HepG2 (cell line): ENCODE data around the gene ARHGAP26. TPM values are rescaled to one million over a fixed set of nuclear protein-coding genes. Genes with fewer than 3 reads are reported as not detected.

Source experiments
- ATAC-seq: fragments of 200-7000 bp; cut with Tn5 transposase; 3 replicates; pipeline ENCODE4 v1.9.1; 2020; ENCODE audit warnings: mild to moderate bottlenecking, moderate library complexity
- BruUV-seq: library from RNA; stranded (reverse); fragments of 400-500 nt; replicated peaks from 2 replicates; lab custom pipeline; 2021; lab: Mats Ljungman, UMichigan
- CTCF ChIA-PET: fragments of 300-600 bp; formaldehyde crosslinking; extraction: SDS; loops from one replicate; lab custom pipeline; 2021; ENCODE audit warnings: low total read pairs, inconsistent platforms, low intra/inter-chr PET ratio; lab: Yijun Ruan, JAX
- POLR2A ChIA-PET: fragments of 350-600 bp; sonication (Branson Sonifier 250); formaldehyde crosslinking; loops from one replicate; lab custom pipeline; 2020; ENCODE audit warnings: antibody characterized with exemption, inconsistent platforms; lab: Yijun Ruan, JAX
- DNase-seq: peaks from one replicate; pipeline ENCODE4 v3.0.0-alpha.2; 2015; ENCODE audit warnings: low spot score
- FAIRE-seq: peaks from 3 replicates; lab custom pipeline; 2011; peaks lifted over from hg19 to GRCh38; lab: Jason Lieb, UNC
- H2AFZ ChIP-seq: one replicate; pipeline ENCODE4 v1.6.1; 2011; ENCODE audit warnings: low read length, inconsistent platforms
- H3K27ac ChIP-seq: fragments of 300-600 bp; 3 replicates; pipeline ENCODE4 v1.8.0; 2011; ENCODE audit warnings: mixed run types, mild to moderate bottlenecking, mixed read lengths, low read length, inconsistent platforms; ENCODE audit not compliant: insufficient read depth; ENCODE audit errors: extremely low read length
- H3K27me3 ChIP-seq, 2 experiments: fragments of 200-600 bp in 1 of 2; 2 replicates in 1 of 2; 3 replicates in 1 of 2; pipeline versions ENCODE4 v1.6.0 to v1.8.0; 2011; ENCODE audit warnings: low read length in 2 of 2, mild to moderate bottlenecking in 2 of 2, moderate library complexity in 2 of 2, inconsistent platforms in 1 of 2; ENCODE audit not compliant: insufficient read depth in 2 of 2, control insufficient read depth in 1 of 2
- H3K36me3 ChIP-seq, 2 experiments: fragments of 200-600 bp in 1 of 2; replicated peaks in 1 of 2; 2 replicates in 1 of 2; 3 replicates in 1 of 2; pipeline versions ENCODE4 v1.5.1 to v1.8.0; 2011; ENCODE audit warnings: low read length in 2 of 2, inconsistent platforms in 1 of 2; ENCODE audit not compliant: insufficient read depth in 2 of 2, control insufficient read depth in 1 of 2
- H3K4me1 ChIP-seq: 2 replicates; pipeline ENCODE4 v1.5.1; 2012; ENCODE audit warnings: low read length, inconsistent platforms; ENCODE audit not compliant: insufficient read depth
- H3K4me2 ChIP-seq: 2 replicates; pipeline ENCODE4 v1.6.0; 2011; ENCODE audit warnings: low read depth, low read length, inconsistent platforms
- H3K4me3 ChIP-seq, 3 experiments: fragments of 200-600 bp in 1 of 3; sonication (generic), shearing (Covaris generic) in 1 of 3; replicated peaks in 1 of 3; 2 replicates each; pipeline ENCODE4 v1.5.1; 2011 to 2016; ENCODE audit warnings: low read length in 3 of 3, inconsistent platforms in 2 of 3, low read depth in 2 of 3, mild to moderate bottlenecking in 2 of 3, control low read depth in 1 of 3, mixed read lengths in 1 of 3; ENCODE audit not compliant: insufficient read depth in 1 of 3
- H3K79me2 ChIP-seq: one replicate; pipeline ENCODE4 v1.6.1; 2011; ENCODE audit warnings: low read length, inconsistent platforms; ENCODE audit not compliant: insufficient read depth
- H3K9ac ChIP-seq: 2 replicates; pipeline ENCODE4 v1.6.0; 2011; ENCODE audit warnings: mild to moderate bottlenecking, low read depth, low read length, inconsistent platforms; ENCODE audit not compliant: insufficient read depth
- H3K9me3 ChIP-seq: 2 replicates; pipeline ENCODE4 v1.5.1; 2012; ENCODE audit warnings: mild to moderate bottlenecking, low read length
- H4K20me1 ChIP-seq: 2 replicates; pipeline ENCODE4 v1.6.0; 2011; ENCODE audit warnings: inconsistent platforms, mild to moderate bottlenecking, low read length, moderate library complexity; ENCODE audit not compliant: insufficient read depth
- BRCA1 ChIP-seq: sonication (generic); formaldehyde crosslinking; IDR thresholded peaks from 2 replicates; pipeline ENCODE4 v1.4.0; 2020; ENCODE audit warnings: missing genetic modification reagents
- HNRNPL ChIP-seq: fragments of 200-400 bp; formaldehyde crosslinking; IDR thresholded peaks from 2 replicates; pipeline ENCODE4 v1.6.1; 2017; ENCODE audit warnings: mild to moderate bottlenecking, low read depth, low read length
- HOXD1 ChIP-seq: sonication (generic); formaldehyde crosslinking; IDR thresholded peaks from 2 replicates; pipeline ENCODE4 v1.5.0; 2020; ENCODE audit warnings: missing genetic modification reagents
- SNRNP70 ChIP-seq: fragments of 200-400 bp; formaldehyde crosslinking; IDR thresholded peaks from 2 replicates; pipeline ENCODE4 v1.6.1; 2017; ENCODE audit warnings: mild to moderate bottlenecking, low read depth, low read length, moderate library complexity
- TCF12 ChIP-seq, 2 experiments: fragments of 450-650 bp in 1 of 2; sonication (generic) in 1 of 2; formaldehyde crosslinking in 1 of 2; IDR thresholded peaks; 2 replicates each; pipeline versions ENCODE4 v1.6.1 to v1.8.0; 2017 to 2022; ENCODE audit warnings: antibody characterized with exemption in 1 of 2, mild to moderate bottlenecking in 1 of 2, missing genetic modification reagents in 1 of 2, moderate library complexity in 1 of 2
- ZBTB46 ChIP-seq: sonication (generic); formaldehyde crosslinking; IDR thresholded peaks from 2 replicates; pipeline ENCODE4 v1.4.0; 2020; ENCODE audit warnings: mild to moderate bottlenecking, missing genetic modification reagents, borderline replicate concordance
- ZEB1 ChIP-seq: IDR thresholded peaks from 2 replicates; pipeline ENCODE4 v1.6.1; 2012; ENCODE audit warnings: mild to moderate bottlenecking, low read depth, inconsistent platforms; ENCODE audit not compliant: insufficient replicate concordance
- ZFYVE20 ChIP-seq: sonication (generic); formaldehyde crosslinking; IDR thresholded peaks from 2 replicates; pipeline ENCODE4 v1.8.0; 2023; ENCODE audit warnings: low read depth, mild to moderate bottlenecking, moderate library complexity, missing genetic modification reagents, borderline replicate concordance
- ZNF335 ChIP-seq: sonication (generic); formaldehyde crosslinking; IDR thresholded peaks from 2 replicates; pipeline ENCODE4 v1.4.0; 2020; ENCODE audit warnings: missing genetic modification reagents
- ZNF33A ChIP-seq: sonication (generic); formaldehyde crosslinking; IDR thresholded peaks from 2 replicates; pipeline ENCODE4 v1.5.1; 2020; ENCODE audit warnings: missing genetic modification reagents, mild to moderate bottlenecking, moderate library complexity, borderline replicate concordance
- ZNF710 ChIP-seq: sonication (generic); formaldehyde crosslinking; IDR thresholded peaks from 2 replicates; pipeline ENCODE4 v1.5.0; 2020; ENCODE audit warnings: mild to moderate bottlenecking, missing genetic modification reagents, borderline replicate concordance
- WGBS: methylation state at CpG from one replicate; pipeline ENCODE4 v1.1.6; 2017; ENCODE audit warnings: low lambda C conversion rate; 5-methylcytosine and 5-hydroxymethylcytosine counted together
- in situ Hi-C: cut with HindIII; loops from 2 replicates; pipeline ENCODE4 v1.10.0; 2017; ENCODE audit warnings: low pct_unique_long_range_greater_than_20kb; ENCODE audit not compliant: extremely low pct_ligation_motif_present
- intact Hi-C: fragments of 100-400 bp; cut with micrococcal nuclease; formaldehyde crosslinking; loops from one replicate; pipeline ENCODE4 v1.10.0; 2022; ENCODE audit not compliant: unreplicated experiment
- polyA plus RNA-seq, 8 experiments: library from polyadenylated mRNA; depleted of rRNA in 3 of 8; stranded (reverse) in 7 of 8; unstranded in 1 of 8; fragments of >200 nt; fragmentation: Illumina TruSeq in 4 of 8; extraction: Trizol in 4 of 8; gene quantifications; 2 replicates each; pipeline versions ENCODE4 v1.2.1 to v1.2.3, GENCODE V29; 2011 to 2016; ENCODE audit warnings: low read depth in 4 of 8, missing spikeins in 1 of 8, mixed read lengths in 1 of 8; ENCODE audit not compliant: insufficient read depth in 1 of 8
- total RNA-seq, 5 experiments: library from RNA; depleted of rRNA; stranded (reverse); fragments of >200 nt; fragmentation: Illumina TruSeq; extraction: Trizol; gene quantifications; 2 replicates each; pipeline ENCODE4 v1.2.3, GENCODE V29; 2016; ENCODE audit warnings: low read depth in 1 of 5
- TF ChIP-seq, protein P1 (sequence below): sonication (generic); formaldehyde crosslinking; conservative IDR thresholded peaks from 2 replicates; pipeline ENCODE4 v1.8.0; 2022; ENCODE audit warnings: mild to moderate bottlenecking, moderate library complexity, missing genetic modification reagents

Gene ARHGAP26
- total and polyA plus RNA-seq, 2 of the 13 experiments (the other 11 are each of a cell fraction or from before 2014, with no cell fraction given), result 9.6 to 18.2 TPM

DNA sequence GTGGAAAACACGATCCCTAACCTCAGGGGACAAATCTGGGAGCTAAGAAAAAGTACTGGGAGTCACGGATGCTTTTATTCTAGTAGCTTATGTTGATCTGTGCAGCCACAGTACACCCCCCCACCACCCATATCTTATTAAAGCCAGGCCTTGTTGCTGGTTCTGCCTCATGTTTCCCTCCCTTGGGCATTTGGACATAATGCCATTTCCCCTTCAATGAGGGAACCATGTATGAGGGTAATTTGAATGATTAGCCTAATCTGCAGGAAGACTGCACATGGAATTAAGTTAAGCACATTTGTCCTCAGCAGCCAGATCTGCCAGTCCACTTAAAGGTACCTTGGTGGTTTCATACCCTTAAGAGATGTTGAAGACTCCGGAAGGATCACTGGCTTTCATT is 102.0 kb downstream of the ARHGAP26 start:
- no peaks in the 10 kb centered on the region for H4K20me1 ChIP-seq
- H3K79me2 ChIP-seq, result peaks cover 21% of the 10 kb centered on the region
- TF ChIP-seq ZFYVE20 (no peak), HNRNPL (no peak), ZNF33A (CRISPR knock-in tag) (no peak), ZBTB46 (CRISPR knock-in tag) (no peak), TCF12 (IDR thresholded peaks at IDR 0.05) (no peak), TCF12 (CRISPR knock-in tag; IDR thresholded peaks at IDR 0.05) (no peak), ZEB1 (no peak), BRCA1 (CRISPR knock-in tag) (no peak), ZNF710 (CRISPR knock-in tag) (no peak), HOXD1 (CRISPR knock-in tag) (no peak), SNRNP70 (no peak), ZNF335 (CRISPR knock-in tag) (no peak)
- TF ChIP-seq, protein P1, sequence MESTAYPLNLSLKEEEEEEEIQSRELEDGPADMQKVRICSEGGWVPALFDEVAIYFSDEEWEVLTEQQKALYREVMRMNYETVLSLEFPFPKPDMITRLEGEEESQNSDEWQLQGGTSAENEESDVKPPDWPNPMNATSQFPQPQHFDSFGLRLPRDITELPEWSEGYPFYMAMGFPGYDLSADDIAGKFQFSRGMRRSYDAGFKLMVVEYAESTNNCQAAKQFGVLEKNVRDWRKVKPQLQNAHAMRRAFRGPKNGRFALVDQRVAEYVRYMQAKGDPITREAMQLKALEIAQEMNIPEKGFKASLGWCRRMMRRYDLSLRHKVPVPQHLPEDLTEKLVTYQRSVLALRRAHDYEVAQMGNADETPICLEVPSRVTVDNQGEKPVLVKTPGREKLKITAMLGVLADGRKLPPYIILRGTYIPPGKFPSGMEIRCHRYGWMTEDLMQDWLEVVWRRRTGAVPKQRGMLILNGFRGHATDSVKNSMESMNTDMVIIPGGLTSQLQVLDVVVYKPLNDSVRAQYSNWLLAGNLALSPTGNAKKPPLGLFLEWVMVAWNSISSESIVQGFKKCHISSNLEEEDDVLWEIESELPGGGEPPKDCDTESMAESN (CRISPR knock-in tag), result no peak
- no peak for FAIRE-seq
- DNase-seq, result no peak
- CTCF ChIA-PET, result no interaction called here
- H3K4me3 ChIP-seq, result no peak overlapping the region
- H3K36me3 ChIP-seq, result 0 out of 5 replicates have a peak, but pooled peaks cover 0 to 3% of the 10 kb centered on the region in 2 experiments
- H3K4me2 ChIP-seq, result no peak overlapping the region
- H3K27ac ChIP-seq, result no peak overlapping the region
- no peak for ATAC-seq
- WGBS, result 88% methylated on average over 3 of the region's 3 CpGs
- POLR2A ChIA-PET, result no interaction called here
- no peaks in the 10 kb centered on the region for H3K9me3 ChIP-seq
- H3K4me1 ChIP-seq, result peaks cover 68% of the 10 kb centered on the region
- in situ Hi-C loops (loop anchor here (5.0 kb wide), 1 partner anchor 100 kb away; the partner anchor contains the start of gene ARHGAP26), intact Hi-C loops (no loop called here)
- no peaks in the 10 kb centered on the region for H3K27me3 ChIP-seq
- H2AFZ ChIP-seq, result no peak overlapping the region
- BruUV-seq, result no TSS peak
- no peak overlapping the region for H3K9ac ChIP-seq
